Activated naive CD4-positive, alpha-beta T cell treated with Interleukin-2 at 50 U/mL for 16 hours (primary cell): ENCODE results near the gene PTPRN2.
"Not testable (repeated sequence)": the region's sequence is repeated elsewhere in the genome, so short reads cannot be mapped to it uniquely, and the experiment has no call there.

ENCODE experiments used
- DNase-seq: peaks from one replicate; pipeline ENCODE4 v3.0.0-alpha.2; 2020

The PTPRN2 gene

GRCh38 chr7:158550394-158550700 lies 37.3 kb downstream of the PTPRN2 start:
- no peak for DNase-seq

GRCh38 chr7:158549616-158550393 lies 37.8 kb downstream of the PTPRN2 start:
- DNase-seq, result no peak

GRCh38 chr7:158549176-158549615 lies 38.4 kb downstream of the PTPRN2 start:
- DNase-seq, result no peak

GRCh38 chr7:158548726-158549125 lies 38.9 kb downstream of the PTPRN2 start:
- no peak for DNase-seq

- no peak for DNase-seq
These were observed 39.8 kb downstream of the PTPRN2 start for GRCh38 chr7:158547817-158548216.

GRCh38 chr7:158546626-158547025 lies 41.0 kb downstream of the PTPRN2 start:
- no peak for DNase-seq

GRCh38 chr7:158546214-158546613 lies 41.4 kb downstream of the PTPRN2 start:
- DNase-seq, result no peak

GRCh38 chr7:158544708-158545107 lies 42.9 kb downstream of the PTPRN2 start:
- no peak for DNase-seq

- DNase-seq, result no peak
These were observed 43.8 kb downstream of the PTPRN2 start for GRCh38 chr7:158543840-158544239.

GRCh38 chr7:158542651-158543566 lies 44.7 kb downstream of the PTPRN2 start:
- DNase-seq, result no peak

- peak; percentile 3 for DNase-seq
These were observed 46.1 kb downstream of the PTPRN2 start for GRCh38 chr7:158541346-158542010.

- DNase-seq, result no peak
These were observed 47.9 kb downstream of the PTPRN2 start for GRCh38 chr7:158539711-158540146.

GRCh38 chr7:158538156-158538946 lies 49.3 kb downstream of the PTPRN2 start:
- DNase-seq, result no peak

GRCh38 chr7:158537516-158537882 lies 50.1 kb downstream of the PTPRN2 start:
- no peak for DNase-seq

GRCh38 chr7:158536871-158537515 lies 50.6 kb downstream of the PTPRN2 start:
- no peak for DNase-seq

- no peak for DNase-seq
These were observed 52.5 kb downstream of the PTPRN2 start for GRCh38 chr7:158535079-158535478.

GRCh38 chr7:158534598-158534997 lies 53.0 kb downstream of the PTPRN2 start:
- no peak for DNase-seq

GRCh38 chr7:158534134-158534515 lies 53.5 kb downstream of the PTPRN2 start:
- DNase-seq, result not testable (repeated sequence)

- no peak for DNase-seq
These were observed 54.1 kb downstream of the PTPRN2 start for GRCh38 chr7:158533386-158534133.

- DNase-seq, result no peak
These were observed 55.5 kb downstream of the PTPRN2 start for GRCh38 chr7:158532093-158532627.

- DNase-seq, result no peak
These were observed 56.0 kb downstream of the PTPRN2 start for GRCh38 chr7:158531661-158532060.
